ENCODE data around the gene ZNRF3. TPM values are rescaled to one million over a fixed set of nuclear protein-coding genes. Genes with fewer than 3 reads are reported as not detected.
A peak's percentile ranks its signal among the peaks of the same experiment; 100 is the strongest.

Gene ZNRF3
- total RNA-seq, 1 experiment from 2014 or later, result 23.7 TPM

DNA sequence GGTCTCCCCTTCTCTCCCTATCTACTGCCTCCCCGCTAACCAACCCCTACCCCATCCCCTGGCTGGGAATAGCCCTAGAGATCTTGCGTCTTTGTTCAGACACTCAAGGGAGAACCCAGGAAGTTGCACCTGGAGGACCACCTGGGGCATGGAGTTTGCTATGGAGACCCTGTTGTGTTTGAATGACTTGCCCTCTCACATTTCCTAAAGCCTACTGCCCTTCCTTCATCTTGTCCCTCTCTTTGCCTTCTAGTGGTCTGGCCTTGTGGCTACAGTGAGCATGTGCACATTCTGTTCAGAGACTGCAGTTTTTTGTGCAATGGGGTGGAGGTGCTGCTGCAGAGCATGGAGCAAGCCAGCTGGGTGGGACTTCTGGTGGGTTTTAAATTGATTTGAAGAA is 42.5 kb downstream of the ZNRF3 start:
- BruUV-seq (replicated peaks), result no TSS peak
- H3K27me3 Mint-ChIP-seq (ENCODE audit: unreplicated experiment), result no peaks in the 10 kb centered on the region
- intact Hi-C loops (cut with micrococcal nuclease; ENCODE audit: unreplicated experiment), result no loop called here
- TF ChIP-seq, protein P1, sequence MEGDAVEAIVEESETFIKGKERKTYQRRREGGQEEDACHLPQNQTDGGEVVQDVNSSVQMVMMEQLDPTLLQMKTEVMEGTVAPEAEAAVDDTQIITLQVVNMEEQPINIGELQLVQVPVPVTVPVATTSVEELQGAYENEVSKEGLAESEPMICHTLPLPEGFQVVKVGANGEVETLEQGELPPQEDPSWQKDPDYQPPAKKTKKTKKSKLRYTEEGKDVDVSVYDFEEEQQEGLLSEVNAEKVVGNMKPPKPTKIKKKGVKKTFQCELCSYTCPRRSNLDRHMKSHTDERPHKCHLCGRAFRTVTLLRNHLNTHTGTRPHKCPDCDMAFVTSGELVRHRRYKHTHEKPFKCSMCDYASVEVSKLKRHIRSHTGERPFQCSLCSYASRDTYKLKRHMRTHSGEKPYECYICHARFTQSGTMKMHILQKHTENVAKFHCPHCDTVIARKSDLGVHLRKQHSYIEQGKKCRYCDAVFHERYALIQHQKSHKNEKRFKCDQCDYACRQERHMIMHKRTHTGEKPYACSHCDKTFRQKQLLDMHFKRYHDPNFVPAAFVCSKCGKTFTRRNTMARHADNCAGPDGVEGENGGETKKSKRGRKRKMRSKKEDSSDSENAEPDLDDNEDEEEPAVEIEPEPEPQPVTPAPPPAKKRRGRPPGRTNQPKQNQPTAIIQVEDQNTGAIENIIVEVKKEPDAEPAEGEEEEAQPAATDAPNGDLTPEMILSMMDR (IDR thresholded peaks at IDR 0.05; ENCODE audit: unreplicated experiment), result no peak
- CTCF ChIA-PET, result no interaction called here
- no peaks in the 10 kb centered on the region for H3K9me3 Mint-ChIP-seq (ENCODE audit: low read depth, unreplicated experiment)
- peak overlapping the region; percentile 42 for H3K27ac Mint-ChIP-seq (ENCODE audit: unreplicated experiment)
- DNase-seq, result no peak
- H3K4me1 Mint-ChIP-seq (ENCODE audit: low read depth, unreplicated experiment), result peaks cover 70% of the 10 kb centered on the region
- no peak overlapping the region for H3K4me3 Mint-ChIP-seq (ENCODE audit: low read depth, unreplicated experiment)
- peaks cover 8% of the 10 kb centered on the region for H3K36me3 Mint-ChIP-seq (ENCODE audit: insufficient read depth, unreplicated experiment)

DNA sequence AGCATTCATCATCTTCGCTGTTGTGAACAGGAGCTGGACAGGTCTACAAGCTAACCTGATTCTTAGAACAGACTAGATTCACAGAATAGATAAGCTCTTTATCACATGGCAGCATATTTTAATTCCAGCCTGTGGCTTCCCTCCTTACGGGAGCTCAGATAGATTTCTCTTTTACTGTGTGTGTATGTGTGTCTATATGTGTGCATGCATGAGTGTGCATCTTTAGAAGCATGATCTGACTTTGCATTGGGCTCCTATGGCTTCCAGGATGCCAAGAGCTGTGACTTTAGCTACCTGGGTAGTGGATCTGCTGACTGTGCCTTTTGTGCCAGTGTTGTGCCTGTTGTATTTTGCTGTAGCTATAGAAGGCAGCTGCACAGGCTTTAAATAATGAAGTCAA is 44.3 kb downstream of the ZNRF3 start:
- DNase-seq, result no peak
- TF ChIP-seq, protein P1 (IDR thresholded peaks at IDR 0.05; ENCODE audit: unreplicated experiment), result no peak
- Mint-ChIP-seq H3K36me3 (ENCODE audit: insufficient read depth, unreplicated experiment) (peaks cover 8% of the 10 kb centered on the region), H3K9me3 (ENCODE audit: low read depth, unreplicated experiment) (no peaks in the 10 kb centered on the region), H3K4me1 (ENCODE audit: low read depth, unreplicated experiment) (peaks cover 70% of the 10 kb centered on the region), H3K27ac (ENCODE audit: unreplicated experiment) (no peak overlapping the region), H3K27me3 (ENCODE audit: unreplicated experiment) (no peaks in the 10 kb centered on the region), H3K4me3 (ENCODE audit: low read depth, unreplicated experiment) (no peak overlapping the region)
- BruUV-seq (replicated peaks), result no TSS peak
- CTCF ChIA-PET, result interaction anchor here (0.8 to 1.2 kb wide), 3 partner anchors 14 to 18 kb away, joined by 3 to 5 read pairs (median 4); no protein-coding TSS in a partner anchor
- intact Hi-C loops (cut with micrococcal nuclease; ENCODE audit: unreplicated experiment), result no loop called here

DNA sequence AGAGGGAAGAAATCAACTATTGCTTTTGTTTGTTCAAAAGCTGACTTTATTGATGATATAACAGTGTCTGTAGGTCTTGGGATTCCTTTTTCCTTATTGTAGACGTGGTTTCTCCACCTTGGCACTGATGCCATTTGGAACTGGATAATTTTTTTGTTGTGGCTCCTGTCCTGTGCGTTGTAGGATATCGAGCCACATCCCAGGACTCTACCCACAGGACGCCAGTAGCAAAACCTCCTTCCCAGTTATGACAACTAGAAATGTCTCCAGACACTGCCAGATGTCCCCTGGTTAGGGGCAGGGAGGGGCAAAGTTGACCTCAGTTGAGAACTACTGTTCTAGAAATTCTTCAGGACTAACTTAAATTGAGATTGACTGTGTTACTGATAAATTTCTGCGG is 45.8 kb downstream of the ZNRF3 start:
- Mint-ChIP-seq H3K27ac (ENCODE audit: unreplicated experiment) (no peak overlapping the region), H3K36me3 (ENCODE audit: insufficient read depth, unreplicated experiment) (peaks cover 2% of the 10 kb centered on the region), H3K27me3 (ENCODE audit: unreplicated experiment) (no peaks in the 10 kb centered on the region), H3K9me3 (ENCODE audit: low read depth, unreplicated experiment) (no peaks in the 10 kb centered on the region), H3K4me1 (ENCODE audit: low read depth, unreplicated experiment) (peaks cover 70% of the 10 kb centered on the region), H3K4me3 (ENCODE audit: low read depth, unreplicated experiment) (no peak overlapping the region)
- no peak for DNase-seq
- intact Hi-C loops (cut with micrococcal nuclease; ENCODE audit: unreplicated experiment), result no loop called here
- CTCF ChIA-PET, result interaction anchor here (0.7 kb wide), 1 partner anchor 10 kb away, joined by 3 read pairs; no protein-coding TSS in a partner anchor
- TF ChIP-seq, protein P1 (IDR thresholded peaks at IDR 0.05; ENCODE audit: unreplicated experiment), result no peak
- BruUV-seq (replicated peaks), result no TSS peak

DNA sequence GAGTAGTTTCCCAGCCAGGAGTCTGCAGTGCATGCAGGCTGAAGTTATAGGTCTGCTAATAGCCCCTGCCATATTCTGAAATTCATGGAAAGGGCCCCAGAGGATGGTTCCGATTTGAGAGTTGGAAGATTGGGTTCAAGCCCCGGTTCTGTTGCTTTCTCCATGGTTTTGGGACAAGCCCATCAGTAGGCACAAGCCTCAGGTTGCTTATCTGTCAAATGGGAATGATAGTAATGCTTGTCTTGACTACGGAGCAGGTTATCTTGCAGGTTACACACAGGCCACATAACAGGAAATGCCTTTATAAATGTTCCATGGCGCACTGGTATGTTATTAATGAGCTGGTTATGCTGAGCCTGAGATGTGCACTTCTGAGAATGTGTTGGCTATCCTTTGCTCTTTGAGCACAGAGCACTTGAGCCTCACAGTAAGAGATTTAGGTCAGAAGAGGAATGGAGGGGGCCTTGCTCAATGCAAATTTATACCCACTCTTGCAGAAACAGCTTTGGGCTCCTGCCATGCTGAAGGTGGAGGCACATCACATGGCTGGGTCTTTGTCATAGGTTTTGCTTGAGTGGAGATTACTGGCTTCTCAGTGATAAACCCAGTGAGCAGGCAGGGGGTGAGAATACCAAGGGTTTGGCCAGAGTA is 47.1 kb downstream of the ZNRF3 start:
- H3K4me3 Mint-ChIP-seq (ENCODE audit: low read depth, unreplicated experiment), result no peak overlapping the region
- peaks cover 71% of the 10 kb centered on the region for H3K4me1 Mint-ChIP-seq (ENCODE audit: low read depth, unreplicated experiment)
- no peak overlapping the region for H3K27ac Mint-ChIP-seq (ENCODE audit: unreplicated experiment)
- intact Hi-C loops (cut with micrococcal nuclease; ENCODE audit: unreplicated experiment), result no loop called here
- H3K36me3 Mint-ChIP-seq (ENCODE audit: insufficient read depth, unreplicated experiment), result no peaks in the 10 kb centered on the region
- BruUV-seq (replicated peaks), result no TSS peak
- DNase-seq, result no peak
- TF ChIP-seq, protein P1 (IDR thresholded peaks at IDR 0.05; ENCODE audit: unreplicated experiment), result no peak
- CTCF ChIA-PET, result interaction anchor here (0.6 to 1.1 kb wide), 3 partner anchors 44 to 110 kb away, joined by 3 to 7 read pairs (median 4); no protein-coding TSS in a partner anchor
- H3K27me3 Mint-ChIP-seq (ENCODE audit: unreplicated experiment), result no peaks in the 10 kb centered on the region
- no peaks in the 10 kb centered on the region for H3K9me3 Mint-ChIP-seq (ENCODE audit: low read depth, unreplicated experiment)

All from Calu3 (cell line).